ENCODE measurements around the gene NAMPT. TPM values are rescaled to one million over a fixed set of nuclear protein-coding genes. Genes with fewer than 3 reads are reported as not detected.
A peak's percentile ranks its signal among the peaks of the same experiment; 100 is the strongest.

Gene NAMPT
- total and polyA plus RNA-seq, 9 of the 15 experiments (the other 6 are each of a cell fraction or from before 2014, with no cell fraction given), result 41.1 to 160 (median 106) TPM

DNA sequence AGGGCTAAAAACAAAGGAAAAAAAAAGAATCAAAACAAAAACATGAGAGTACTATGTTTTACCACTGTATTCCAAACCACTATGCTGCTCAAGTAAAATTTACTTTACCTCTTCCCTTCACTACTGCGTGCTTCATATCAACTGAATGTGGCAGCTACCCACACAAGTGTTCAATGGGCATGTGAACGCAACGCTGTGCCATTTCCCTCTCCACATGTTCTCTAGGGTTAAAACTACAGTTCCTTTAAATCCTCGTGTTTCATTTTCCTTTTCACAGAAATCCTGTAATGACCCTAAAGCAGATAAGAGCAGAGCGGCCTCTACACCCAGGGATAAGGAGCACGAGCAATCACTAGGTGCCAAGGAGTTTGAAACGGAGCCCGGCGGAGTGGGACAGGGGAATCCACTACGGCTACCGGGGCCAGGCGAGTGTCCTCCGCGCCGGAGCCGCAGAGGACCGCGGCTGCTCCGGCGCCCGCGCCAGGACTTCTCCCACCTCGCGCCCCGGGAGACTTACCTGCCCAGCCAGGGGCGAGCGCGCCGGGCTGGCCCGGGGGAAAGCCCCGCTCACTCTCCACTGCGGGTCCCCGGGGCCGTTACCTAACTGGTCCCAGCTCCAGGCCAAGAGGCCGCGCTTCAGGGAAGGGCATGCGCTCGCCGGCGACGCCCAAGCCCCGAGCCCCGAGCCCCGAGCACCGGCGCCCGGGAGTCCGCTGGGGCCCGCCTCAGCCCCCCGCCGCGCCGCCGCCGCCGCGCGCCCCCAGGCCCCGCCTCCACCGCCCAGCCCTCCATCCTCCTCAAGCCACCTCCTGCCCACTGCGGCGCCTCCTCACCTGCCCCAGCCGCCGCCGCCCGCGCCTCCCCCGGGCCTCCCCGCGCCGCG is 711 bp downstream of the NAMPT start (continued):
- TF ChIP-seq, protein P1, sequence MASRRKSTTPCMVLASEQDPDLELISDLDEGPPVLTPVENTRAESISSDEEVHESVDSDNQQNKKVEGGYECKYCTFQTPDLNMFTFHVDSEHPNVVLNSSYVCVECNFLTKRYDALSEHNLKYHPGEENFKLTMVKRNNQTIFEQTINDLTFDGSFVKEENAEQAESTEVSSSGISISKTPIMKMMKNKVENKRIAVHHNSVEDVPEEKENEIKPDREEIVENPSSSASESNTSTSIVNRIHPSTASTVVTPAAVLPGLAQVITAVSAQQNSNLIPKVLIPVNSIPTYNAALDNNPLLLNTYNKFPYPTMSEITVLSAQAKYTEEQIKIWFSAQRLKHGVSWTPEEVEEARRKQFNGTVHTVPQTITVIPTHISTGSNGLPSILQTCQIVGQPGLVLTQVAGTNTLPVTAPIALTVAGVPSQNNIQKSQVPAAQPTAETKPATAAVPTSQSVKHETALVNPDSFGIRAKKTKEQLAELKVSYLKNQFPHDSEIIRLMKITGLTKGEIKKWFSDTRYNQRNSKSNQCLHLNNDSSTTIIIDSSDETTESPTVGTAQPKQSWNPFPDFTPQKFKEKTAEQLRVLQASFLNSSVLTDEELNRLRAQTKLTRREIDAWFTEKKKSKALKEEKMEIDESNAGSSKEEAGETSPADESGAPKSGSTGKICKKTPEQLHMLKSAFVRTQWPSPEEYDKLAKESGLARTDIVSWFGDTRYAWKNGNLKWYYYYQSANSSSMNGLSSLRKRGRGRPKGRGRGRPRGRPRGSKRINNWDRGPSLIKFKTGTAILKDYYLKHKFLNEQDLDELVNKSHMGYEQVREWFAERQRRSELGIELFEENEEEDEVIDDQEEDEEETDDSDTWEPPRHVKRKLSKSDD (conservative IDR thresholded peaks at IDR 0.05; ENCODE audit: low read length), result no peak
- TF ChIP-seq PTBP1 (IDR thresholded peaks at IDR 0.05; ENCODE audit: low read depth, low read length), result no peak
- TF ChIP-seq HNRNPUL1 (IDR thresholded peaks at IDR 0.05; ENCODE audit: low read length), result no peak
- TF ChIP-seq, protein P2, sequence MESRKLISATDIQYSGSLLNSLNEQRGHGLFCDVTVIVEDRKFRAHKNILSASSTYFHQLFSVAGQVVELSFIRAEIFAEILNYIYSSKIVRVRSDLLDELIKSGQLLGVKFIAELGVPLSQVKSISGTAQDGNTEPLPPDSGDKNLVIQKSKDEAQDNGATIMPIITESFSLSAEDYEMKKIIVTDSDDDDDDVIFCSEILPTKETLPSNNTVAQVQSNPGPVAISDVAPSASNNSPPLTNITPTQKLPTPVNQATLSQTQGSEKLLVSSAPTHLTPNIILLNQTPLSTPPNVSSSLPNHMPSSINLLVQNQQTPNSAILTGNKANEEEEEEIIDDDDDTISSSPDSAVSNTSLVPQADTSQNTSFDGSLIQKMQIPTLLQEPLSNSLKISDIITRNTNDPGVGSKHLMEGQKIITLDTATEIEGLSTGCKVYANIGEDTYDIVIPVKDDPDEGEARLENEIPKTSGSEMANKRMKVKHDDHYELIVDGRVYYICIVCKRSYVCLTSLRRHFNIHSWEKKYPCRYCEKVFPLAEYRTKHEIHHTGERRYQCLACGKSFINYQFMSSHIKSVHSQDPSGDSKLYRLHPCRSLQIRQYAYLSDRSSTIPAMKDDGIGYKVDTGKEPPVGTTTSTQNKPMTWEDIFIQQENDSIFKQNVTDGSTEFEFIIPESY (CRISPR knock-in tag; IDR thresholded peaks at IDR 0.05), result peak; percentile 20; the same call in 1 of the 2 replicates
- TF ChIP-seq NONO (IDR thresholded peaks at IDR 0.05; ENCODE audit: low read depth in 2 of 2, low read length in 1 of 2), result peak; percentile 15 to 22; a peak in 1 of 4 replicates
- TF ChIP-seq CCNT2 (IDR thresholded peaks at IDR 0.05; ENCODE audit: borderline replicate concordance, extremely low read depth, insufficient read length, low read depth, low read length), result peak; percentile 92
- TF ChIP-seq, protein P3, sequence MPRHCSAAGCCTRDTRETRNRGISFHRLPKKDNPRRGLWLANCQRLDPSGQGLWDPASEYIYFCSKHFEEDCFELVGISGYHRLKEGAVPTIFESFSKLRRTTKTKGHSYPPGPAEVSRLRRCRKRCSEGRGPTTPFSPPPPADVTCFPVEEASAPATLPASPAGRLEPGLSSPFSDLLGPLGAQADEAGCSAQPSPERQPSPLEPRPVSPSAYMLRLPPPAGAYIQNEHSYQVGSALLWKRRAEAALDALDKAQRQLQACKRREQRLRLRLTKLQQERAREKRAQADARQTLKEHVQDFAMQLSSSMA (CRISPR knock-in tag; IDR thresholded peaks at IDR 0.05), result no peak
- TF ChIP-seq ZC3H8 (IDR thresholded peaks at IDR 0.05), result no peak
- peak; percentile 39 to 54; a peak in 3 of 4 replicates for TF ChIP-seq NRF1 (conservative IDR thresholded peaks at IDR 0.05 in 1 of 2, IDR thresholded peaks at IDR 0.05 in 1 of 2)
- TF ChIP-seq DPF2 (IDR thresholded peaks at IDR 0.05), result peak; percentile 72
- no peak for TF ChIP-seq FOXJ3 (CRISPR knock-in tag; IDR thresholded peaks at IDR 0.05)
- TF ChIP-seq FOXK2 (conservative IDR thresholded peaks at IDR 0.05 in 1 of 2, IDR thresholded peaks at IDR 0.05 in 1 of 2; ENCODE audit: low read depth in 2 of 2), result peak; percentile 16 to 60; a peak in 2 of 4 replicates
- TF ChIP-seq, protein P4, sequence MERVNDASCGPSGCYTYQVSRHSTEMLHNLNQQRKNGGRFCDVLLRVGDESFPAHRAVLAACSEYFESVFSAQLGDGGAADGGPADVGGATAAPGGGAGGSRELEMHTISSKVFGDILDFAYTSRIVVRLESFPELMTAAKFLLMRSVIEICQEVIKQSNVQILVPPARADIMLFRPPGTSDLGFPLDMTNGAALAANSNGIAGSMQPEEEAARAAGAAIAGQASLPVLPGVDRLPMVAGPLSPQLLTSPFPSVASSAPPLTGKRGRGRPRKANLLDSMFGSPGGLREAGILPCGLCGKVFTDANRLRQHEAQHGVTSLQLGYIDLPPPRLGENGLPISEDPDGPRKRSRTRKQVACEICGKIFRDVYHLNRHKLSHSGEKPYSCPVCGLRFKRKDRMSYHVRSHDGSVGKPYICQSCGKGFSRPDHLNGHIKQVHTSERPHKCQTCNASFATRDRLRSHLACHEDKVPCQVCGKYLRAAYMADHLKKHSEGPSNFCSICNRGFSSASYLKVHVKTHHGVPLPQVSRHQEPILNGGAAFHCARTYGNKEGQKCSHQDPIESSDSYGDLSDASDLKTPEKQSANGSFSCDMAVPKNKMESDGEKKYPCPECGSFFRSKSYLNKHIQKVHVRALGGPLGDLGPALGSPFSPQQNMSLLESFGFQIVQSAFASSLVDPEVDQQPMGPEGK (CRISPR knock-in tag; IDR thresholded peaks at IDR 0.05; ENCODE audit: borderline replicate concordance), result no peak
- TF ChIP-seq, protein P5, sequence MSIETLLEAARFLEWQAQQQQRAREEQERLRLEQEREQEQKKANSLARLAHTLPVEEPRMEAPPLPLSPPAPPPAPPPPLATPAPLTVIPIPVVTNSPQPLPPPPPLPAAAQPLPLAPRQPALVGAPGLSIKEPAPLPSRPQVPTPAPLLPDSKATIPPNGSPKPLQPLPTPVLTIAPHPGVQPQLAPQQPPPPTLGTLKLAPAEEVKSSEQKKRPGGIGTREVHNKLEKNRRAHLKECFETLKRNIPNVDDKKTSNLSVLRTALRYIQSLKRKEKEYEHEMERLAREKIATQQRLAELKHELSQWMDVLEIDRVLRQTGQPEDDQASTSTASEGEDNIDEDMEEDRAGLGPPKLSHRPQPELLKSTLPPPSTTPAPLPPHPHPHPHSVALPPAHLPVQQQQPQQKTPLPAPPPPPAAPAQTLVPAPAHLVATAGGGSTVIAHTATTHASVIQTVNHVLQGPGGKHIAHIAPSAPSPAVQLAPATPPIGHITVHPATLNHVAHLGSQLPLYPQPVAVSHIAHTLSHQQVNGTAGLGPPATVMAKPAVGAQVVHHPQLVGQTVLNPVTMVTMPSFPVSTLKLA (conservative IDR thresholded peaks at IDR 0.05), result peak; percentile 82 to 93
- peak in 1 of 2 experiments; percentile 69; a peak in 2 of 4 replicates for TF ChIP-seq KDM1A (IDR thresholded peaks at IDR 0.05)
- TF ChIP-seq MEF2A (IDR thresholded peaks at IDR 0.05; ENCODE audit: control insufficient read depth, low read depth, low read length), result no peak
- no peak for TF ChIP-seq MED1 (CRISPR knock-in tag; IDR thresholded peaks at IDR 0.05; ENCODE audit: borderline replicate concordance)

Data from K562 (cell line).